NT2/D1 (cell line): ENCODE measurements around the gene ZNF689.

Experiments used
- SUZ12 ChIP-seq: IDR thresholded peaks from 2 replicates; pipeline ENCODE4 v1.6.1; 2011; ENCODE audit not compliant: insufficient read length, insufficient read depth; ENCODE audit errors: extremely low read depth
- YY1 ChIP-seq: IDR thresholded peaks from 2 replicates; pipeline ENCODE4 v1.6.1; 2011; ENCODE audit not compliant: insufficient read length, insufficient read depth

- TF ChIP-seq YY1 (no peak), SUZ12 (no peak)
Measured at GRCh38 chr16:30620169-30620568, 10.0 kb upstream of the ZNF689 start.
